CD14-positive monocyte (primary cell): ENCODE data around the gene PLAGL2. TPM values are rescaled to one million over a fixed set of nuclear protein-coding genes. Genes with fewer than 3 reads are reported as not detected.
"Not testable (repeated sequence)": the region's sequence is repeated elsewhere in the genome, so short reads cannot be mapped to it uniquely, and the experiment has no call there.

Experiments used
- DNase-seq, 3 donors: peaks; one replicate each; pipeline ENCODE4 v3.0.0-alpha.2; 2011 to 2022
- H2AFZ ChIP-seq: 2 replicates; pipeline ENCODE4 v1.6.0; 2012; ENCODE audit warnings: mild to moderate bottlenecking, low read depth, low read length, inconsistent platforms; ENCODE audit not compliant: insufficient read depth, poor library complexity, severe bottlenecking
- H3K27ac ChIP-seq, 2 donors: 1 replicate in 1 of 2; 2 replicates in 1 of 2; pipeline ENCODE4 v1.5.1; 2012 to 2013; ENCODE audit warnings: low read length in 2 of 2, control low read depth in 1 of 2, inconsistent platforms in 1 of 2, low read depth in 1 of 2, mild to moderate bottlenecking in 1 of 2
- H3K27me3 ChIP-seq, 2 donors: one replicate each; pipeline versions ENCODE4 v1.6.0 to v1.6.1; 2011 to 2013; ENCODE audit warnings: low read length in 2 of 2; ENCODE audit not compliant: control insufficient read depth in 2 of 2, insufficient read depth in 2 of 2
- H3K36me3 ChIP-seq, 2 donors: replicated peaks in 1 of 2; 1 replicate in 1 of 2; 2 replicates in 1 of 2; pipeline versions ENCODE4 v1.5.1 to v1.6.1; 2012 to 2013; ENCODE audit warnings: low read length in 2 of 2, control low read depth in 1 of 2, inconsistent platforms in 1 of 2, mild to moderate bottlenecking in 1 of 2; ENCODE audit not compliant: insufficient read depth in 2 of 2, control insufficient read depth in 1 of 2
- H3K4me1 ChIP-seq, 2 donors: 1 replicate in 1 of 2; 2 replicates in 1 of 2; pipeline versions ENCODE4 v1.5.1 to v1.6.1; 2012 to 2013; ENCODE audit warnings: low read length in 2 of 2, control low read depth in 1 of 2, inconsistent platforms in 1 of 2, mild to moderate bottlenecking in 1 of 2, moderate library complexity in 1 of 2; ENCODE audit not compliant: insufficient read depth in 2 of 2, control insufficient read depth in 1 of 2
- H3K4me2 ChIP-seq: replicated peaks from 2 replicates; pipeline ENCODE3; 2012; ENCODE audit warnings: low read length, moderate library complexity, mild to moderate bottlenecking; ENCODE audit not compliant: poor library complexity, severe bottlenecking; ENCODE audit errors: extremely low read depth
- H3K4me3 ChIP-seq, 3 experiments: fragments of 200-600 bp in 1 of 3; sonication (generic) in 1 of 3; replicated peaks in 1 of 3; 1 replicate in 2 of 3; 2 replicates in 1 of 3; pipeline ENCODE4 v1.5.1; 2011 to 2013; ENCODE audit warnings: low read length in 3 of 3, mild to moderate bottlenecking in 3 of 3, control low read depth in 2 of 3, low read depth in 2 of 3, inconsistent platforms in 1 of 3, moderate library complexity in 1 of 3
- H3K79me2 ChIP-seq: 2 replicates; pipeline ENCODE4 v1.6.0; 2012; ENCODE audit warnings: mild to moderate bottlenecking, control low read depth, inconsistent platforms, low read length, moderate library complexity; ENCODE audit not compliant: insufficient read depth
- H3K9ac ChIP-seq: 2 replicates; pipeline ENCODE4 v1.6.0; 2017; ENCODE audit warnings: low read length, mild to moderate bottlenecking; ENCODE audit not compliant: insufficient read depth, poor library complexity, severe bottlenecking
- H3K9me3 ChIP-seq, 2 donors: replicated peaks in 1 of 2; 1 replicate in 1 of 2; 2 replicates in 1 of 2; pipeline versions ENCODE4 v1.5.1 to v1.6.1; 2012 to 2013; ENCODE audit warnings: low read length in 2 of 2, control low read depth in 1 of 2; ENCODE audit not compliant: control insufficient read depth in 1 of 2, insufficient read depth in 1 of 2
- H4K20me1 ChIP-seq: 2 replicates; pipeline ENCODE4 v1.6.0; 2012; ENCODE audit warnings: mild to moderate bottlenecking, low read length, control low read depth, moderate library complexity; ENCODE audit not compliant: insufficient read depth
- H3K27ac Mint-ChIP-seq, 7 donors: one replicate each; pipeline ENCODE4 v1.8.0; 2020; ENCODE audit warnings: mild to moderate bottlenecking in 7 of 7, mixed read lengths in 7 of 7, moderate library complexity in 6 of 7, inconsistent platforms in 2 of 7
- H3K27me3 Mint-ChIP-seq, 3 donors: one replicate each; pipeline ENCODE4 v1.8.0; 2021 to 2022; ENCODE audit warnings: low read depth in 3 of 3, mild to moderate bottlenecking in 3 of 3, mixed read lengths in 3 of 3, moderate library complexity in 3 of 3, inconsistent platforms in 1 of 3
- H3K36me3 Mint-ChIP-seq, 2 donors: one replicate each; pipeline ENCODE4 v1.8.0; 2020; ENCODE audit warnings: mixed read lengths in 2 of 2, inconsistent platforms in 1 of 2, mild to moderate bottlenecking in 1 of 2
- H3K4me1 Mint-ChIP-seq: one replicate; pipeline ENCODE4 v1.8.0; 2020; ENCODE audit warnings: mild to moderate bottlenecking, mixed read lengths
- H3K4me3 Mint-ChIP-seq, 2 donors: one replicate each; pipeline ENCODE4 v1.8.0; 2020; ENCODE audit warnings: mild to moderate bottlenecking in 2 of 2, mixed read lengths in 2 of 2, moderate library complexity in 1 of 2
- H3K9me3 Mint-ChIP-seq, 7 donors: one replicate each; pipeline ENCODE4 v1.8.0; 2020 to 2022; ENCODE audit warnings: mixed read lengths in 7 of 7, mild to moderate bottlenecking in 6 of 7, moderate library complexity in 6 of 7, inconsistent platforms in 2 of 7
- WGBS: methylation state at CpG from one replicate; pipeline ENCODE4 v1.1.5; 2013; ENCODE audit warnings: missing lambda C conversion rate; ENCODE audit not compliant: insufficient coverage; 5-methylcytosine and 5-hydroxymethylcytosine counted together
- intact Hi-C, 2 donors: fragments of 100-400 bp; cut with micrococcal nuclease; formaldehyde crosslinking; loops; one replicate each; pipeline versions ENCODE4 v1.15.0 to v1.15.1; 2023
- polyA plus RNA-seq, 3 donors: library from polyadenylated mRNA; depleted of rRNA in 1 of 3; unstranded in 2 of 3; stranded (reverse) in 1 of 3; fragments of 300-500 nt in 2 of 3; fragments of >200 nt in 1 of 3; fragmentation: Illumina TruSeq in 2 of 3; gene quantifications; 1 replicate in 2 of 3; 2 replicates in 1 of 3; pipeline ENCODE4 v1.2.3, GENCODE V29; 2012 to 2021
- TF ChIP-seq, protein P1 (sequence below): fragments of 200-600 bp; IDR thresholded peaks from one replicate; pipeline ENCODE4 v1.8.0; 2022; ENCODE audit warnings: antibody characterized with exemption, mild to moderate bottlenecking

PLAGL2 gene
- polyA plus RNA-seq, 3 donors: 6.2 to 31.7 (median 14.7) TPM

DNA sequence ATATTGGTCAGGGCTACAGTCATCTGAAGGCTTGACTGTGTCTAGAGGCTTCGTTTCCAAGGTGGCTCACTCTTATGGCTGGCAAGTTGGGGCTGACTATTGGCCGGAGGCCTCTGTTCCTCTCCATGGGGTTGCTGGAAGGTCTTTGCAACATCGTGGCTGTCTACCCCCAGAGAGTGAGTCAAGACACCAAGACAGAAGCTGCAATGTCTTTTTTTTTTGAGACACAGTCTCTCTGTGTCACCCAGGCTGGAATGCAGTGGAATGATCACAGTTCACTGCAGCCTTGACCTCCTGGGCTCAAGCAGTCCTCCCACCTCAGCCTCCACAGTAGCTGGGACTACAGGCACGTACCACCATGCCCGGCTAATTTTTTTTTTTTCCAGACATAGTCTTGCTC, 40.5 kb upstream of the PLAGL2 start:
- intact Hi-C loops: no loop called here
- peaks cover 0 to 1% (median 0%) of the 10 kb centered on the region in 7 donors for H3K9me3 Mint-ChIP-seq
- H3K27ac Mint-ChIP-seq: no peak overlapping the region

GRCh38 chr20:32246208-32246607, 38.7 kb upstream of the PLAGL2 start:
- H3K4me1 Mint-ChIP-seq: peaks cover 15% of the 10 kb centered on the region
- H3K27ac ChIP-seq, H3K27ac Mint-ChIP-seq, H3K27me3 ChIP-seq, H3K4me3 ChIP-seq, DNase-seq, H3K4me2 ChIP-seq, H3K36me3 Mint-ChIP-seq, H3K9me3 Mint-ChIP-seq, H3K79me2 ChIP-seq, H2AFZ ChIP-seq, H3K4me3 Mint-ChIP-seq, H4K20me1 ChIP-seq, intact Hi-C loops, H3K27me3 Mint-ChIP-seq, H3K9me3 ChIP-seq, H3K9ac ChIP-seq, H3K36me3 ChIP-seq: not testable (repeated sequence)
- 97% methylated on average over 4 of the region's 5 CpGs for WGBS
- H3K4me1 ChIP-seq: peaks cover 10 to 17% of the 10 kb centered on the region in 2 donors

More for the DNA sequence above, 40.5 kb upstream of the PLAGL2 start:
- no peak overlapping the region for H3K4me3 Mint-ChIP-seq
- Histone ChIP-seq H4K20me1 (no peaks in the 10 kb centered on the region), H2AFZ (no peak overlapping the region), H3K4me3 (no peak overlapping the region), H3K9me3 (no peaks in the 10 kb centered on the region), H3K27me3 (no peaks in the 10 kb centered on the region), H3K9ac (no peak overlapping the region), H3K4me2 (no peak overlapping the region), H3K79me2 (no peaks in the 10 kb centered on the region), H3K4me1 (peaks cover 10 to 17% of the 10 kb centered on the region in 2 donors), H3K27ac (no peak overlapping the region), H3K36me3 (no peaks in the 10 kb centered on the region)
- peaks cover 1 to 4% (median 3%) of the 10 kb centered on the region in 3 donors for H3K27me3 Mint-ChIP-seq
- H3K36me3 Mint-ChIP-seq: no peaks in the 10 kb centered on the region
- TF ChIP-seq, protein P1, sequence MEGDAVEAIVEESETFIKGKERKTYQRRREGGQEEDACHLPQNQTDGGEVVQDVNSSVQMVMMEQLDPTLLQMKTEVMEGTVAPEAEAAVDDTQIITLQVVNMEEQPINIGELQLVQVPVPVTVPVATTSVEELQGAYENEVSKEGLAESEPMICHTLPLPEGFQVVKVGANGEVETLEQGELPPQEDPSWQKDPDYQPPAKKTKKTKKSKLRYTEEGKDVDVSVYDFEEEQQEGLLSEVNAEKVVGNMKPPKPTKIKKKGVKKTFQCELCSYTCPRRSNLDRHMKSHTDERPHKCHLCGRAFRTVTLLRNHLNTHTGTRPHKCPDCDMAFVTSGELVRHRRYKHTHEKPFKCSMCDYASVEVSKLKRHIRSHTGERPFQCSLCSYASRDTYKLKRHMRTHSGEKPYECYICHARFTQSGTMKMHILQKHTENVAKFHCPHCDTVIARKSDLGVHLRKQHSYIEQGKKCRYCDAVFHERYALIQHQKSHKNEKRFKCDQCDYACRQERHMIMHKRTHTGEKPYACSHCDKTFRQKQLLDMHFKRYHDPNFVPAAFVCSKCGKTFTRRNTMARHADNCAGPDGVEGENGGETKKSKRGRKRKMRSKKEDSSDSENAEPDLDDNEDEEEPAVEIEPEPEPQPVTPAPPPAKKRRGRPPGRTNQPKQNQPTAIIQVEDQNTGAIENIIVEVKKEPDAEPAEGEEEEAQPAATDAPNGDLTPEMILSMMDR: no peak
- DNase-seq: peak; percentile 24 to 34 (median 32)
- peaks cover 15% of the 10 kb centered on the region for H3K4me1 Mint-ChIP-seq
- 63% methylated on average over 5 of the region's 5 CpGs for WGBS
